RWPE1 (cell line): ENCODE results near the gene RING1.

ENCODE experiments used
- CTCF ChIA-PET: fragments of 350-600 bp; sonication (Branson Sonifier 250); formaldehyde crosslinking; extraction: SDS; loops from one replicate; lab custom pipeline; 2021; lab: Yijun Ruan, JAX
- POLR2A ChIA-PET: fragments of 400-600 bp; formaldehyde crosslinking; extraction: SDS; loops from one replicate; lab custom pipeline; 2020; ENCODE audit warnings: antibody characterized with exemption; ENCODE audit not compliant: low non-redundant PET; lab: Yijun Ruan, JAX
- DNase-seq: peaks from one replicate; pipeline ENCODE4 v3.0.0; 2012; ENCODE audit warnings: low spot score
- H3K27ac ChIP-seq: fragments of 450-650 bp; 2 replicates; pipeline ENCODE4 v1.5.1; 2017
- CTCF ChIP-seq: fragments of 450-650 bp; conservative IDR thresholded peaks from 2 replicates; pipeline ENCODE4 v1.5.1; 2017; ENCODE audit warnings: low read depth, mild to moderate bottlenecking

The RING1 gene

GRCh38 chr6:33198159-33198852 is 10.0 kb upstream of the RING1 start:
- H3K27ac ChIP-seq = peak overlapping the region; percentile 94
- no peak for DNase-seq
- POLR2A ChIA-PET = interaction anchor here (0.8 kb wide), 1 partner anchor 50 kb away, joined by 3 read pairs; no protein-coding TSS in a partner anchor
- CTCF ChIA-PET = interaction anchor here (0.6 to 1.4 kb wide), 5 partner anchors 9 to 133 kb away, joined by 3 to 7 read pairs (median 4); no protein-coding TSS in a partner anchor
- no peak for TF ChIP-seq CTCF

GRCh38 chr6:33198853-33199436 is 9.4 kb upstream of the RING1 start:
- H3K27ac ChIP-seq = peak overlapping the region; percentile 94
- TF ChIP-seq CTCF = no peak
- ChIA-PET POLR2A (no interaction called here), CTCF (no interaction called here)
- no peak for DNase-seq

GRCh38 chr6:33199687-33200218 is 8.5 kb upstream of the RING1 start:
- POLR2A ChIA-PET = interaction anchor here (0.7 kb wide), 1 partner anchor 78 kb away, joined by 3 read pairs; no protein-coding TSS in a partner anchor
- H3K27ac ChIP-seq = peak overlapping the region; percentile 94
- TF ChIP-seq CTCF = no peak
- peak; percentile 80 for DNase-seq
- CTCF ChIA-PET = no interaction called here

GRCh38 chr6:33200219-33201146 is 7.8 kb upstream of the RING1 start, which contains the start of the genes RXRB and SLC39A7:
RXRB (minus strand) TSS chr6:33200665; CDS start chr6:33200476, 189 bp downstream.
SLC39A7 (plus strand) TSS chr6:33200867; CDS start chr6:33201246, 379 bp downstream.
- DNase-seq = peak; percentile 99
- POLR2A ChIA-PET = interaction anchor here (0.7 kb wide), 1 partner anchor 77 kb away, joined by 3 read pairs; no protein-coding TSS in a partner anchor
- peak within 1 kb of the TSS; percentile 94 for H3K27ac ChIP-seq
- CTCF ChIA-PET = interaction anchor here (0.5 kb wide), 1 partner anchor 48 kb away, joined by 3 read pairs; no protein-coding TSS in a partner anchor
- TF ChIP-seq CTCF = no peak

- H3K27ac ChIP-seq = peak overlapping the region; percentile 94
- POLR2A ChIA-PET = no interaction called here
- TF ChIP-seq CTCF = no peak
- no peak for DNase-seq
- CTCF ChIA-PET = no interaction called here
These were observed 7.2 kb upstream of the RING1 start for GRCh38 chr6:33201147-33201545.
